T47D (cell line): ENCODE measurements around the gene TAF4.
A peak's percentile ranks its signal among the peaks of the same experiment; 100 is the strongest.

Source experiments
- DNase-seq, 2 experiments: peaks; one replicate each; pipeline versions ENCODE4 v3.0.0 to v3.0.0-alpha.2; 2011 to 2012; ENCODE audit warnings: low read depth in 1 of 2, low spot score in 1 of 2
- JUND ChIP-seq: IDR thresholded peaks from 2 replicates; pipeline ENCODE4 v1.6.1; 2012; ENCODE audit warnings: low read depth
- in situ Hi-C: cut with HindIII; loops from 2 replicates; pipeline ENCODE4 v1.10.0; 2016; ENCODE audit warnings: low sequenced_read_pairs, low pct_unique_long_range_greater_than_20kb

The TAF4 gene

DNA sequence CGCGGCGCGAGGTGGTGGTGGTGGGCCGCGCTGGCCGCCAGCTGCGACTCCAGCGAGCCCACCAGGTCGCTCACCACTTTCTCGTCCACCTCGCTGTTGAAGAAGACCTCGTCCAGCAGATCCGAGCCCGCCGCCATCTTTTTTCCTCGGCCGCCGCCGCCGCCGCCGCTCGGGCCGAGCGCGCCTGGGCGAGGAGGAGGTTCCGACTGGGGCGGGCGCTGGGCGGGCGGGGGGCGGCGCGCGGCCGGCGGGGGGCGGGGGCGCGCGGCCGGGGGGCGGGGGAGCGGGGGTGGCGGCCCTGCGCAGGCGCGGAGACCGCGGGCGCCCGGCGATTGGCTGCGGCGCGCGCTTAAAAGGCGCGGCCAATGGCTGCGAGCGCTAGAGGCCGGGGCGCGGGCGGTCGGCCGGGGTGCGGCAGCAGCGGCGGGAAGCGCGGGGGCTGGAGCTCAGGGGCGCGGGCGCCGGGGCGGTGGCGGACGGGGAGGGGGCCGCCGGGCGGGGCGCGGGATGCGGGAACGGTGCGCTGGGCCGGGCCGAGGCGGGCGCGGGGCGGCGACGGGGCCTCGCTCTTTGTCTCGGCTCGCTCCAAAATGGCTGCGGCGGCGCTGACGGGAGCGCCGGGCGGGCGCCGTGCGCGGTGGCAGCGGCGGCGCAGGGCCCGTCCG lies at the start of gene TAF4:
TAF4 (minus strand) TSS at position 208 of the 665 bp plus-strand sequence; CDS start at position 137, 71 bp downstream.
- in situ Hi-C loops = no loop called here
- TF ChIP-seq JUND = no peak
- peak; percentile 85 to 98 for DNase-seq

DNA sequence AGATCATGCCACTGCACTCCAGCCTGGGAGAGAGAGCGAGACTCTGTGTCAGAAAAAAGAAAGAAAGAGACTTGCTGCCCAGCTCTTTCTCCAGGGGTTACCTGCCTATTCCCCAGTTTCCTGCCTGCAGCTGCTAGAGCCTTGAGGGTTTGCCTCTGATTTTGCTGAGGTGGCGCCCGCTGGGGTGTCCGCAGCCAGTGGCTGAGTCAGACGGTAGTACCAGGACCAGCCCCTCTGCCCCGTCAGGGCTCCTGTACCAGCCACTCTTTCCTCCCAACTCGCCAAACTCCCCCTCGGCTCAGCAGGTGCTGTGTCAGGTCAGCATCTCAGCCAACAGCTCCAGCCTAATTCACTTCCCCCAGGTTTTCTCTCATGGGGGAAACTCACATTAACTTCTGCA lies 49.2 kb upstream of the TAF4 start:
- DNase-seq = no peak
- in situ Hi-C loops = no loop called here
- no peak for TF ChIP-seq JUND

DNA sequence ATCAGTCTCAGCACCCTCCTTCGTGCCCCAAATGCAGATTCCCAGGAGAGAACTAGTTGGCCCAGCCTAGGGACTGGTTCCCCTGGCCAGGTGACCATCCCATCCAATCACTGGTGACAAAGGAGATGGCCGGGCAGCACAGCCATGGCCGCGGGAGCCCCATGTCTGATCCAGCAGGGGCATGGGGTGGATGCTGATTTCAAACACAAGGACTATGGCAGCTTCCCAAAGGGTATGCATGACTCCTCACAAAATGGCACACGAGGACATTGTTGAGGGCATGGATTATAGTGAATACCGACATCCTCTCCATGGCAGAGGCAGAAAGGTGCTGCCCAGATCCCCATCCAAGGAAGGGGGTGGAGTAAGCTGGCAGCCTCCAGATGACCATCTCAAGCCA lies 46.7 kb upstream of the TAF4 start:
- in situ Hi-C loops = no loop called here
- DNase-seq = no peak
- TF ChIP-seq JUND = no peak

GRCh38 chr20:62111148-62111547 lies 45.5 kb upstream of the TAF4 start:
- in situ Hi-C loops = no loop called here
- DNase-seq = no peak
- TF ChIP-seq JUND = no peak

- in situ Hi-C loops = no loop called here
- no peak for TF ChIP-seq JUND
- DNase-seq = no peak
Measured at GRCh38 chr20:62105592-62105991, 39.9 kb upstream of the TAF4 start.

DNA sequence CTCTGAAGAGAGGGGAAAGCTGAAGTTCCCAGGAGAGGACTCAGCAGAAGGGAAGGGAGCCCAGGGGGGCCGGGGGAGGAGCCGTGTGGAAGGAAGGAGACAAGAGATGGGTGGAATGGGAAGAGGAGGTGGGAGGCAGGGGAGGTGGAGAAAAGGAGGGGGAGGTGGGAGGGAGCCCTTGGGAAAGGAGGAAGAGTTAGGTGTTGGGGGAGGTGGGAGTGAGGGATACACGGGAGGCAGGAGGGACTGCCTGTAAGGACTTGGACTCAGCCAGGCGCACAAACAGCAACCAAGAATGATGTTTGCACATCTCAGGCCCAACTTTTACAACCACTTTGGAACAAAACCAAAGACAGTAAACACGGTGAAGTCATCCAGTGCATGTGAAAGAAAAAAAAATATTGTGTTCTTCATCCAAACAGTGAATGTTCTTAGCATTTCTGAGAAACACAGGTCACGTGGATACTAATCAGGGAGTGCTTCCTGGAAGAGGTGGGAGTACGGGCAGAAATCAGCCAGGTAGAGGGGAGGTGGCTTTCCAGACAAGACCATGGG lies 39.2 kb upstream of the TAF4 start:
- in situ Hi-C loops = no loop called here
- DNase-seq = peak in 1 of 2 experiments; percentile 46
- no peak for TF ChIP-seq JUND

DNA sequence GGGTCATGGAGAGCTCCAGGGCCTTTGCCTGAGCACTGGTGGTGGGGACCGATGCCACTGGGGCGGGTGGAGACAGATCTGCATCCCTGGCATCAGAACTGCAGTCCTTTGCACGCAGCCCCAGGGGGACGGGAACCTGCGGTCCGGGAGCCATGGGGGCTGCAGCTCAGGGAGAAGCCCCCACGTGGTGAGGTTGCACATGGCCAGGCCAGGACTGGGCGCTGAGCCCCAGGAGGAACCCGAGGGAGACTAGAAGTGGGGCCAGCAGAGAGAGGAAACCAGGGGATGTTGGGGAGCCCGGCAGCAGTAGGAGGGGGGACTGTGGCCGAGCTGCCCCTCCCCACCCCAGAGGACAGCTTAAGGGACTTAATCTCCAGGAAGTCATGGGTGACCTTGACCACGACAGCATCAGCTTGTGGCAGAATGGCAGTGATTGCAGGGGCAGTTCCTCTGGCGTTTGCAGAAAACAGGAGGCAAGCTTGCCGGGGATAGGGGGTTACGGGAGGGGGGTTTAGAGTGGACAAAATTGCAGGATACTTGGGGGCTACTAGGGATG lies 38.6 kb upstream of the TAF4 start:
- DNase-seq = no peak
- TF ChIP-seq JUND = no peak
- in situ Hi-C loops = no loop called here

- DNase-seq = no peak
- TF ChIP-seq JUND = no peak
- in situ Hi-C loops = no loop called here
Measured at GRCh38 chr20:62103508-62104233, 38.0 kb upstream of the TAF4 start.

GRCh38 chr20:62101078-62101477 lies 35.4 kb upstream of the TAF4 start:
- in situ Hi-C loops = no loop called here
- no peak for TF ChIP-seq JUND

DNA sequence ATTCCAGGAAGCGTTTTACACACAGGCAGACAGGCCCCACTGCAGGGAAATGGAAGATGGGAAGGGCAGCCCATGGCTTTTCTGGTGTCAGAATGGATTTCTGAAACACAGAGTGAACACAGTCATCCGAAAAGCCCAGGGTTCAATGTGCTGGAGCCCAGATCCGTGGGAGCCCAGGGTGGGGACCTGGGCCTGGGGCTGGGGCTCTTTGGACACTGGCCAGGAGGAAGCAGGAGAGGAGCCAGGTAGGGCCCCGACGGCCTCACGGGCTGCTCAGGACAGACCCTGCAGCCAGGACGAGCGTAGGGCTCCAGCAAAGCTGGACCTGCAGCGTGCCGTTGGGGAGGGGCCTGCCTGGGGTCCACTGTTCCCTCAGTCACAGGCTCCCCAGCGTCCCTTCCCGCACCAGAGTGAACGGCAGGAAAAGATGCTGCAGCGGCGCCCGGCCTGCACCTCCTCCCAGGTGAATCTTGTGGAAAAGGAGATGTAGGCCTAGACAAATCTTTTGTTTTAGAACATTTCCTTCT lies 32.3 kb upstream of the TAF4 start:
- in situ Hi-C loops = no loop called here
- TF ChIP-seq JUND = no peak
- DNase-seq = no peak

More at GRCh38 chr20:62101078-62101477, 35.4 kb upstream of the TAF4 start:
- no peak for DNase-seq

DNA sequence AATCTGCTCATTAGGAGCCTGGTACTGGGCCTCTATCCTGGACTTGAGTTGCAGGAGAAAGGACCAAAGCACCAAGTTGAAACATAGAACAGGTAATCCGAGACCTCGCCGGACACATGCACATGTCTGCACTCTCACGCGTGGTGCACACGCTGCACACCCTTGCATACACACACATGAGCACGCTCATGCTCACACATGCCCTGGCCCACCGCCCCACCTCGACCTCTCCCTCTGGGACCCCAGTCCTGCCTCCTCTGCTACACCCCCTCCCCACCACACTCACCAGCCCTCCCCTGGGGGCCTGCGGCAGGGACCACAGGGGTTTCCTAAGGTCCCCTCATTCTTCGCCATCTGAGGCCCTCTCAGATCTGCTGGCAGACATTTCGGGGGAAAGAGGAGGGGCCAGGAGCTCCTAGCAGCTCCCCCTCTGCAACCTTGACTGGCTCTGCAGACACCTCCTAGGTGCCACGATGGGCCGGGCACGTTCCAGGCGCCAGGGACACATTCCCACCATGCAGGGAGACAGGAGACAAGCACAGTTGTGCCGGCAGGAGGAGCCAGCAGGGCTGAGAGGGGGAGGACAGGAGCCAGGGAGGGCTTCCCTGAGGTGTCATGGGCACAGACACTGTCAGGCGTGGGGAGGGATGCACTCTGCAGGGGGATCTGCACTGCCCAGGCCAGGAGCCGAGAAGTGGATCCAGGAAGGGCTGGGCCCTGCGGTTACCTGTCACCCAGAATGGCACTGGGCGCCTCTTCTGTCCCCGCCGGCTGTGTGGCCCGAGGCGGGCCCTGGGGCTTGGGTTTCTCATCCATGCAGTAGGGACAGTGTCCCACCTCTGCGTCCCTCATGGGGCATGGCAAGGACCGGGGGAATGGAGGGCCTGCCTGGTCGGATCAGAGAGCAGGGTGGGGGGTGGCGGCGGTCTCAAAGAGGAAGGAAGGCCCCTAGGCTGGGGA lies 31.0 kb upstream of the TAF4 start:
- TF ChIP-seq JUND = no peak
- no peak for DNase-seq
- in situ Hi-C loops = no loop called here

- TF ChIP-seq JUND = no peak
- DNase-seq = no peak
- in situ Hi-C loops = no loop called here
Measured at GRCh38 chr20:62089393-62089792, 23.7 kb upstream of the TAF4 start.
